GM18508 (cell line): Measurements from ENCODE around the gene PRKAR1A.

Experiments used
- ATAC-seq: cut with Tn5 transposase; IDR thresholded peaks from one replicate; pipeline ENCODE4 v1.9.1; 2021; ENCODE audit warnings: moderate number of reproducible peaks; ENCODE audit not compliant: insufficient read depth, unreplicated experiment

The PRKAR1A gene

DNA sequence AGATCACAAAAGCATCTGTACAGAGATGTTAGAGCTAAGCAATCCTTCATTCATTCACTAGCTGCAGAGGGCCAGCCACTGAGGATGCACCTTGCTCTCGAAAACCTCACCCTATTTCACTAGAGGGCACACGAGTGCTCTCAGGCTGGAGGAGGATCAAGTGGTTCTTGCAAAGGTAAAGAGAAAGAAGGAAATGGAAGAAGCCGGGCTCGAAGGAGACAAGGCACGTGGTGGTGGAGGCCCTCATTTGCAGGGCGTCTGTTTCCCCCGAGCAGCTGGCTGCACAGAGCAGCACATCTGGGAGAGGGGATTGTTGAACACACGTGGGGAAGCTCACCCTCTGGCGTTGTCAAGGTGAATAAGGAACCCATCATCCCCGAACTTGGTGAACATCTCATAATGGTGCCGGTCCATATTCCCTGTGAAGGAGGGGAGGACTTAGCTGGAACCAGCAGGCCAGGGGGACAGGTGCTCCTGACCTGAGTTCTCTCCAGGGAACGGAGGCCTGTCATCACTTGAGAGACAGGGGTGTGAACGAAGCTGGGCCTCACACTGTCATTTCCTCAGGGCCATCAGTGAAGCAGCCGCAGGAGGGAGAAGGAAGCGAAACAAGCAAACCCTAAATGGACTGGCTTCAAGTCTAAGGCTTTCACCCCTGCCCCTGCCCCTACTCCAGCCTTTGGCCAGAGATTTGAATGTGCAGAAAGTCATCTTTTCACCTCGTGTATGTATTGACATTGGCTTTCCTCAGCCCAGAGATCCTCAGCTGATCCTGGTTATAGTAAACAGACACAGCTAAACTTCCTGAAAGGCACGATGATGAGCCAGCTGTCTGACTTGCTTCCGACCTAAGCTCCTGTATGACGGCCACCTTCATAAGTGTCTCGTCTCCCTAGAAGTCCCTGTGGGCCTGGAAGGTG, 27.6 kb downstream of the PRKAR1A start:
- ATAC-seq = no peak

DNA sequence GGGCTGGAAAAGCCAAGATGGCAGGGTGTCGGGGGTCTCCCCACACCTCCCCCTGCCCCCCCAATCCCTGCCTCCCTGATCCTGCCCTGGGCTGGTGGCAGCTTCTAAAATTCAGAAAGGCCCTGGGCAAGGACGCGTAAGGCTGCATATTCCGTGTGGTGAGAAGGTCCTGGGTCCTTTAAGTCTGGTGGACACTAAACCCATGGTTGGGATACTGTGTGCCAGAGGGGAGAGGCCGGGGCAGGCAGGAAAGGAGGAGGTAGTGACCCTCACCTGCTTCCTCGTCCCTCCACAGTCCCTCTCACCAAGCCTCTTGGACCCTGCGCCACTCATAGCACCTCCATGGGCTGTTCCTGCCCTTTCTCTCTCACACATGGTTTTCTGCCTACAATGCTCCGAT, 28.8 kb downstream of the PRKAR1A start:
- ATAC-seq = no peak

DNA sequence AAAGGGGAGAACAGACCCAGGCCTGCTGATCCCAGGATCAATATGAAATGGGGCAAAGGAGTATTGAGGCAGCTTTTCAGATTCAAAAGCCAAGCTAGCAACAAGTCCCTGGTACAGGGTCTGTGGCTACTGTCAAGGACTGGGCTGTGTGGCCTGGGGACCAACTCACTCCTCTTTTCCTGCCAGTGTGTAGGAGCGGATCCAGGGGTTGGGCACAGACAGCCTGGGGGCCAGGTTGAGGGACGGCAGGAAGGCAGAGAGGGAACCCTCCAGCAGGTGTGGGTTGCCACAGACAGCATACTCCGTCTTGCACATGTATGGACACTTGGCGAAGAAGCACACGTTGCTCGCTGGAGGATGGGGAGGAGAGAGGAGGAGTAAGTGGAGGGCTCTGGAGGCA, 29.6 kb downstream of the PRKAR1A start:
- ATAC-seq = no peak

DNA sequence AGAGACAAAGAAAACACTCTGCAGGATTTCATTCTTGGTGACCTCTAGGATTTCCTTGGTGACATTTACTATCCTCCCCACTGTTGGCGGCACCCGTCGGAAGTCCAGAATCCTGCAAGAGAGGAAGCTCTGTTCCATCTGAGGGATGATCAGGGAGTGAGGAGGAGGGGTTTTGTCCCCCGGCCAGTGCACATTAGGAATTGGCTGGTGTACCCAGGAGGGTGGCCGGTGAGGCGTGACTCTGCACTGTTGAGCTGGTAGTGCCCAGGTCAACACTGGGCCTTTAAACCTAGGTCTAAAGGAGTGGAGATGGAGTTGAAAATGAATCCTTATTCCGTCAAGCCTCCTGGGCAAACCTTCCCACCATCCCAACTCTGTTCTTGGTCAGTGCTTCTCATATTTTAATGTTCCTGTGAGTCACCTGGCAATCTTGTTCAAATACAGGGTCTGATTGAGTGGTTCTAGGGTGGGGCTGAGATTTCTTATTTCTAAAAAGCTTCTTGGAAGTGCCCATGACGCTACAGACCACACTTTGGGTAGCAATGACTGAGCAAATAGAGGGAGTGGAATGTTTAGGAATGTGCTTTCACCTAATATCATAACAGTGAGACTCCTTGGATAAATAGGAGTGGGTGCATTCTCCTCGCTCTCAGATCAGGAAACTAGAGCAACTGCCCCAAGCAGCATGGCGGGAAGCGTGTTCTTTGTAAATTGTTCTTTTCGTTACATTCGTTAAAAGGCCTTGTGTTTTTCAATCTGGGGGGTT, 30.7 kb downstream of the PRKAR1A start:
- no peak for ATAC-seq

DNA sequence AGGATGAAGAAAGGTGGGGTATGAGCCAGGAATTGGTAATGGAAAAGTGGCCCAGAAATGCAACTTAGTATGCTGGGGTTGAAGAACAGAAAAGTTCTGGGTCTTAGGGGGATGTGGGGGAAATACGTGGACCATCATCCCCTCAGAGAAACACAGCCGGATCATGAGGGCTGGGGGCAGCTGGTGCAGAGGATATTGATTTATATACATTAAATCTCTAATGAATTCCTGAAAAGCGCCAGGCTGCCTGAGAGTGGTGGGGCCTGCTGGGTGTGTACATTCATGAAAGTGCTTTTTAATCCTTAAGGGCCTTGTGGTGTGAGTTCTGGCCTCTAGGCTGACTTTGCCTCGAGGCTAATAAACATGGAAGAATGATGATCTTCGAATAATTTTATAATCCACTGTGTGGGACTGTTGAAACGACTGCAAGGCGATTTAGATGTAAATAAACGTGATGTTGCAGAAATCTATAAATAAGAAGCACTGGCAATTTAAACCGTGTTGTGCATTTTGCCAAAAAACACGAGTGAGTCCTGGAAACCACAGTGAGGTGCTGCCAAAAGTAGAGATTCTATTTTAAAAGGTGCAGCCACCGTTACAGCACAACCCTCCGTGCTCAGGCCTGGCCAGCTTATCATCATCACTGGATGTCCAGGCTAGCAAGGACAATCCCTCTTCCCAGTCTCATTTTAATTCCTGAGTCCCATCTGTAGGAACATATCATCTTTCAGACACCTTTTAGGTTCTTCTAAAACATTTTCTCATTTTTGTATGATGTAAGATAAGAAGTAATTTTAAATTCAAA, 32.1 kb downstream of the PRKAR1A start:
- ATAC-seq = no peak

DNA sequence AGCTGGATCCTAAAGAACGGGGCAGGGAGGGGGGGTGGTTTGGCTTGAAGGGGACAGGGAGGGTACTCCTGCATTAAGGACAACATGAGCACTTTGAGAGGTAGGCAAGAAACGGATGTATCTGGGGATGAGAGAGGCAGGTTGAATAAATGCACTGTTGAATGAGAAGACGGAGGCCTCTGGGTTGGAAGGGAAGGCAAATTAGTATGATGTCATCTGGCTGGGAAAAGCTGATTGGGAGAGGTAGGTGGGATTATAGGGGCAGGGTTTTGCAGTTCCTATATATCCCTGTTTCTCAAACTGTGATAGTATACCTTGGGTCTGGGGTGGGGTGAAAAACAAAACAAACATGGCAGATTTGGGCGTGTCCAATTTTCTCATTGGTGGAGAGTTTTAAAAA, 44.3 kb downstream of the PRKAR1A start:
- ATAC-seq = no peak

DNA sequence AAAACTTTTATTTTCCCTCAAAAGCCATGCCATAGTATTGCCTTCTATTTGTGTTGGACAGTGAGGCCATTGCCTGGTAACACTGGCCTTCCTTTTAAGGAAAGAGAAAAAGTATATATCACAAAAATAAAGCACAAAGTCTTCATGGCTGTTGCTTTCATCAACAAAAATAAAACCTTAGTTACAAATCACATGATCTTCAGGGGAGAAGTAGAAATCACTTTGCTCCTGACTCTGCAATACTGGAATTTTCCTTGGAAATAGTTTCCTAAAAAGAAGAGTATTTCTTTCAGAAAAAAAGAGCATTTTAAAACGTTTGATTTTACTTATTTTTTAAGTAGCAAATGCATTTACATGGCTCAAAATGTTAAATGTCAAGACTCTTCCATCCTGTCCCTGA, 47.1 kb downstream of the PRKAR1A start:
- ATAC-seq = no peak

DNA sequence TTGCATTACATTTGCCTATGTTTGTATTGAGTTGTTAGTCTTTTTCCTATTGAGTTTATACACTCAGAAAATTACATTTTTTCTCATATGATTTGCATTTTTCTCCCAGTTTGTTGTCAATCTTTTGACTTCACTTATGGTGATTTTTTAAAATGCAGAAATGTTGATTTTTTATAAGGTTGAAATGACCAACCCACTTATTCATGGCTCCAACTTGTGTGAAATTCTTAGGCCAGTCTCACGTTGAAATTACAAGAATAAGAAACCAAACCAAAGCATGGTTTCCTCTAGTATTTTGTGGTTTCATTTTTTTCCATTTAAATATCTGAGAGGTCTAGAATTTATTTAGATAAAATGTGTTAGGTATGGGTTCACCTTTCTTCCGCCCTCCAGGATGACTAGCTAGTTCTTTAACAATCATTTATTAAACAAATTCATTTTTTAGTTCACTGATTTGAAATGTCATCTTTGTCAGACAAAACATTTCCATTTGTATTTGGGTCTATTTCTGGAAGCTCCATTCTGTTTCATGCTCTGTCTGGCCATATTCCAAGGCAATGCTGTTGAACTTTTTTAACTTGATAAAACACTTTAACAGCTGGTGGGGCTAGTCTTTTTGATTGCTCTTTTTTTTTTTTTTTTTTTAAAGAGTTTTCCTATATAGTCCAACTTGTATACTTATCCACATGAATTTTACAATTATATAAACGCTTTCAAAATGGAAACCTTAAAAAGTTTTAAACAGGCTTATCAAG, 48.9 kb downstream of the PRKAR1A start:
- no peak for ATAC-seq

DNA sequence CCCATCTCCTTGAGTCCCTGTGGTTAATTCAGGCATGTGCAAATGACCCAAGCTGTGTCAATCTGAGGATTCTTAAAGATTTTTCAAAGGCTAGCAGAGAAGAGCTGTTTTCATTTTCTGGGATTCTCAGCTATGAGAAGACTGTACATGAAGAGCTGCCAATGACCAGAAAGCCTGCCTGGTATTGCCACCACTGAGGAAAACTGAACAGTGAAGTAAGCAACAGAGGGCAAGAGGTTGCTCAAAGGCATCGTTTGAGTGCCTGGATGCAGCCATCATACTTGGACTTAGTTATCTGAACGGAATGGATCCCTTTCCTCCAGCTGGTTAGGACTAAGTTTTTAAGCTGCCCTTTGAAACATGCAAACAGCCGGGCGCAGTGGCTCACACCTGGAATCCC, 50.5 kb downstream of the PRKAR1A start:
- ATAC-seq = no peak

DNA sequence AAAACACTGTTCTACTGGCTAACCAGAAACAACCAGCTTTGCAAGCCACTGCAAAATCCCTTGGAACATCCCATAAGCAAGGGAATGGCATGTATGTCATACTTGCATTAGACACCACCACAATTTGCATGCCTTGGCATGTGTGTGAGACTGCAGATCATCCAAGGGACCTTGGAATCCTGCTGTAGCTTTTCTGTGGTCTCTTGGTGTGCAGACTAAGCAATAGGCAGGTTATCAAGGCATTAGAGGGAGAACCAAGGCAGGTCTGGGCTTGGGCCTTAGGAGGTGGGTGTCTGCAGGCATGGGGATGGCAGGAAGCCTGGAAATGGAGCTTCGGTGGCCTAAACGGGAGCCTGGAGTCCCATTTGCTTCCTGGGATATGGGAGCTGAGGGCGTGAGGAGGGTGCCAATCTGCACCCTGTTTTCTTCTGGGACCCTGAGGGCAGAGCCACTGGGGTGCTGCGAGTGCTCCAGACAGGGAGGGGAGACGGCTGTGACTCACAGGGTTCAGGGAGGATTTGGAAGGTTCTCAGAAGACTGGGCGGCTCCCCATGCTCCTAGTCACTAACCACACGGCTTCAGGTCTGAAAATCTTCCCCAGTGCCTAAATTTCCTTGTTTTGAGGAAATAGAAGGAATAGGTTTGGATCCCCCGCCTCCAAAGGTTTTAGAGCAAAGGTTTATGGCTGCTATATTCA, 52.3 kb downstream of the PRKAR1A start:
- no peak for ATAC-seq

DNA sequence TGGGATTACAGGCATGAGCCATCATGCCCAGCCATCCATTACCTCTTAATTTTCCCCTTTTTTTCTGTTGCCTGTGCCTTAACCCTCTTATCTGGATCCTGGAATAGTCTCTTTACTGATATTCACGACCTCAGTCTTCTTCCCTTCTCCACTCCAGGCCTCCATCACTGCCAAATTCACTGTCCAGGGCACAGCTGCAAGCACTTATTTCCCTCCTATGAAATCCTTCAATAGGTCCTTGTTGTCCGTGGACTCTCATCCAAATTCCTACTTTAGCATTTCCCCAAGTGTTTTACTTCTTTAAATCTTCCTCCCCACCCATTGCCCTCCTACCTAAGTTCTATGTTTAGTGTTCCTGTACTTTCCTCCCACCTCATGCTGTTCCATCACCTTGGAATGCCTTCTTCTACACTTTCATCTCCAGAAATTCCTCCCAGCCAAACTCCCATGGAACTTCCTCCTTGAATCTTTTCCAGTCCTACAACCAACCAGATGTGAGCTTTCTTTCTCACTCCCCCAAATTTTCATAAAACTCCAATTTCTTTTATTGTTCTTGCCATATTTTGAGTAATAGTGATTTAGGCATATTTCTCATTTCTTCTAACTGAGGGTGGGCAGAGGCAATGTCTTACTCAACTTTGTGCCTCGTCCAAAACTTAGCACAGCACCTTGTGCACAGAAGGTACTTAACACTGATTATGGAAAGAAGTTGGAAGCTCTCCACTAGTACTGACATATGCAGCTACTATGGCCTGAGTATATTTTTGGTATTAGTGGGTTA, 53.6 kb downstream of the PRKAR1A start:
- ATAC-seq = no peak

DNA sequence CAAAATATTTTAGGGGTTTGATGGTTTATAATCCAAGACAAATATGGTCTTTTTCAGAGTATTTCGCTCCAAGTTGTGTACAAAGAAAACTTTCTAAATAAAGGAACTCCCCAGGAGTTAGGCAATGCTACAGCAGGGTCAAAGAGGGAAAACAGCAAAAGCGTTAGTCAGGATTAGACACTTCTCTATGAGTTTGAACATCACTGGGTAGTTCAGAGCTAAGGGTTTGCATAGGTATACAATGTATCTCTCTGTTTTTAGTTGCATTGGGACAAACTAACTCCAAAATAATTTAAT, 54.2 kb downstream of the PRKAR1A start:
- ATAC-seq = no peak

DNA sequence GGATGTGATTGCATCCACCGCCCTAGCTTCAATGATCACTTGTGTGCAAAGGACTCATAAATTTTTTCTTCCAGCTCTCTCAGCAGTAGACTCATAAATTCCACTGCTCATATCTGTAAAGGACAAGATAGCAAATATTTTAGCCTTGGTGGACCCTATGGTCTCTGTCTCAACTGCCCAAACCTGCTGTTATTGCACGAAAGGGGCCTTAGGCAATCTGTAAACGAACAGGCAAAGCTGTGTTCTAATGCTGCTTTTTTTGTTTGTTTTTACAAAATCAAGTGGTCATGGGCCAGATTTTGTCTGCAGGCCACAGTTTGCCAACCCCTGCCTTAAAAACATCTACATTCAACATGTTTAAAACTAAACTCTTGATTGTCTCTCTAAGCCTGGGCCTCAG, 54.8 kb downstream of the PRKAR1A start:
- no peak for ATAC-seq

DNA sequence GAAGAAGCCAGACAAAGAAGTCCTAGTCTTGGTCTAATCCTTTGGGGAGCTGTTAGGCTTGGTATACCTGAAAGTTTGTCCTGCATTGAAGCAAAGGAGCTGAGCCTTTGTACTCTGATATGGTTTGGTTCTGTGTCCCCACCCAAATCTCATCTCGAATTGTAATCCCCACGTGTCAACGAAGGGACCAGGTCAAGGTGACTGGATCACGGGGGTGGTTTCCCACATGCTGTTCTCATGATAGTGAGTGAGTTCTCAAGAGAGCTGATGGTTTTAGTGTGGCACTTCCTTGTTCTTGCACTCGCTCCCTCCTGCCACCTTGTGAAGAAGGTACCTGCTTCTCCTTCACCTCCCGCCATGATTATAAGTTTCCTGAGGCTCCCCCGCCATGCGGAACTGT, 55.4 kb downstream of the PRKAR1A start:
- ATAC-seq = no peak

DNA sequence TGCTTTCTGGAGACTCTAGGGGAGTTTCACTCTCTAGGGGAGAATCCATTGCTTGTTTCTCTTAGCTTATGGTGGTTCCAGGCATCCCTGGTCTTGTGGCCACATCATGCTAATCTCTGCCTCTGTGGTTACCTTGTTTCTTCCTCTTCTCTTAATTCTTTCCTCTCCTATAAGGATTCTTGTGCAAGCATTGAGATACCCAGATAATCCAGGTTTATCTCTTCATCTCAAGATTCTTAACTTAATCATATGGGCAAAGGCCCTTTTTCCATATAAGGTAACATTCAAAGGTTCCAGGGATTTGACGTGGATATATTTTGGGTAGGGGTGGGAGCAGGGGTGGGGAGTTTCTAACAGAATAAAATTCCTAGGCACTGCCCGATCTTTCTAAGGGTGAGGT, 56.4 kb downstream of the PRKAR1A start:
- no peak for ATAC-seq

DNA sequence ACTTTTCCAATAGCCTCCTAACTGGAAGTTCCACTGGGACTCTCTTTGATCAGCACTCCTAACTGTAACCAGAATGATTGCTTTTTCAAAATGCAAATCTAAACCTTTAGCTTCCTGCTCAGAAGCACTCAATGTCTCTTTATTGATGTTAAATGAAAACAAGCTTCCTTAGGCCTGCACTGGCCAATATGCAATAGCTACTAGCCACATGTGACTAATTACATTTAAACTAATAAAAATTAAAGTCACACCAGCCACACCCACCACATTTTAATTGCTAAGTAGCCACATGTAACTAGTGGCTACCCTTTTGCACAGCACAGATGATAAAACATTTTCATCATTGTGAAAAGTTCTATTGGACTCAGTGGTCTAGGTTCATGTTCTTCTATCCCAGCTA, 57.1 kb downstream of the PRKAR1A start:
- ATAC-seq = no peak

DNA sequence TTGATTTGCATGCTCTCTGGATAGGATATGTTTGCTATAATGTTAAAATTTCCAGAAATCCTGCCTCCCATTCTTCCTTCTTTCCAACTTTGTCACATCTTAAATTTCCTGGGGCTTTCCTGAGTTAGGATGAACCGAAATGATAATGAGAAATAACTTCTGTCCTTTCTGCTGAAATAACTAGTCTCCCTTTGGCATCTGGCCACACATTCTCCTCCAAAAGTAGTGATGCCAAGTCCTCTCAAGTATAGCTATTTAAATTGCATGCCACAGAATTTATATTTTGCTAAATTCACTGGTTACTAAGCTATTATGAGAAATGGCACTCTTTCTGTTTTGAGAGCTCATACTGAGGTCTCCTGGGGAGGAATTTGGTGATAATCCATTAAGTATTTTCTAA, 58.3 kb downstream of the PRKAR1A start:
- no peak for ATAC-seq

DNA sequence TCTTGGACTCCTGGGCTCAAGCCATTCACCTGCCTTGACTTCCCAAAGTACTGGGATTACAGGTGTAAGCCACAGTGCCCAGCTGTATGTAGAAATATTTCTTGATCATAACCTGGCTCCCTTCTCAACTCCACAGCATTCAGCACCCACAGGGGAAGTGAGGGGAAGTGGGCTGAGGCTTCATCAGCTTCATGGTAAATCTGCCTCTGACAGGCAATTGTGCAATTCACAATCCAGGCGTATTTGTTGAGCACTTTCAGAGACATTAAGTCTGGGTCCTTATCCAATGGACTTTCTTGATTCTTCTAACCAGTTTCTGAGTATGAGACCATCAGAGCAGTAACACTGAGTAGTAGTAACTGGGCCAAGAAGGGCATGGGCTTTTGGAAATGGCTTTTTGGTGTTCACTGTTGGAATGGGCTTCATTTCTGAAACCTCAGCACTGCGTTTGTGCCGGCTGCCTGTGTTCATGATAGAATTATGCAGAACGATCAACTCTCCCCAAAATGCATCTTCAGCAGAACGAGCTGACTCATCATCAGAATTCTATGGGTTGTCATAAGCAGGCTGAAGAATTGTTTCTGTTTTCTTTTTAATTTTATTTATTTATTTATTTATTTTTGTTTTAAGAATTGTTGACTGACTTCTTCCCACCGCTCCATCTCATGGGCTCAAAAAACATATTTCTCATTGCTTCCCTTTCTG, 60.1 kb downstream of the PRKAR1A start:
- ATAC-seq = no peak
